Measurements from ENCODE around the gene COQ5. TPM values are rescaled to one million over a fixed set of nuclear protein-coding genes. Genes with fewer than 3 reads are reported as not detected.

The COQ5 gene
- total RNA-seq, 1 donor = 26.1 TPM

- no peak for TF ChIP-seq CTCF (IDR thresholded peaks at IDR 0.05; ENCODE audit: insufficient read depth, low read length)
- no peak for DNase-seq (ENCODE audit: low read depth)
These were observed 56.4 kb downstream of the COQ5 start for GRCh38 chr12:120472521-120472920.

GRCh38 chr12:120470150-120470784 lies 58.7 kb downstream of the COQ5 start:
- no peak for TF ChIP-seq CTCF (IDR thresholded peaks at IDR 0.05; ENCODE audit: insufficient read depth, low read length)
- H3K4me3 ChIP-seq (ENCODE audit: low read depth, low read length) = peak overlapping the region; percentile 93
- DNase-seq (ENCODE audit: low read depth) = peak; percentile 37

More at GRCh38 chr12:120472521-120472920, 56.4 kb downstream of the COQ5 start:
- no peak overlapping the region for H3K4me3 ChIP-seq (ENCODE audit: low read depth, low read length)

- TF ChIP-seq CTCF (IDR thresholded peaks at IDR 0.05; ENCODE audit: insufficient read depth, low read length) = peak; percentile 89
- H3K4me3 ChIP-seq (ENCODE audit: low read depth, low read length) = peak within 1 kb of the TSS; percentile 93
- peak; percentile 98 for DNase-seq (ENCODE audit: low read depth)
These were observed 59.4 kb downstream of the COQ5 start, which contains the start of gene SRSF9 for GRCh38 chr12:120469450-120470149. Gene SRSF9, minus strand, starts transcription at chr12:120469748. Its CDS starts 139 bp downstream, at chr12:120469609.

- peak overlapping the region; percentile 93 for H3K4me3 ChIP-seq (ENCODE audit: low read depth, low read length)
- TF ChIP-seq CTCF (IDR thresholded peaks at IDR 0.05; ENCODE audit: insufficient read depth, low read length) = no peak
- no peak for DNase-seq (ENCODE audit: low read depth)
These were observed 60.0 kb downstream of the COQ5 start for GRCh38 chr12:120468821-120469449.

GRCh38 chr12:120468325-120468820 lies 60.6 kb downstream of the COQ5 start:
- TF ChIP-seq CTCF (IDR thresholded peaks at IDR 0.05; ENCODE audit: insufficient read depth, low read length) = no peak
- peak; percentile 69 for DNase-seq (ENCODE audit: low read depth)
- H3K4me3 ChIP-seq (ENCODE audit: low read depth, low read length) = peak overlapping the region; percentile 93

- no peak overlapping the region for H3K4me3 ChIP-seq (ENCODE audit: low read depth, low read length)
- DNase-seq (ENCODE audit: low read depth) = no peak
- no peak for TF ChIP-seq CTCF (IDR thresholded peaks at IDR 0.05; ENCODE audit: insufficient read depth, low read length)
These were observed 61.5 kb downstream of the COQ5 start for GRCh38 chr12:120467439-120467838.
